Stimulated activated CD4-positive, alpha-beta T cell treated with anti-CD3 and anti-CD28 coated beads, Interleukin-4, amount 100 ng/mL, for 24 hours (primary cell): Measurements from ENCODE around the gene WDR74.
"Not testable (repeated sequence)": the region's sequence is repeated elsewhere in the genome, so short reads cannot be mapped to it uniquely, and the experiment has no call there.

ENCODE experiments used
- DNase-seq: peaks from one replicate; pipeline ENCODE4 v3.0.0-alpha.2; 2020

WDR74 gene

GRCh38 chr11:62839050-62839945 is at the start of gene WDR74:
Gene WDR74, minus strand, starts transcription at chr11:62839590. Its CDS starts 20 bp downstream, at chr11:62839570.
- peak; percentile 92 for DNase-seq

GRCh38 chr11:62889126-62889483 is 49.7 kb upstream of the WDR74 start:
- DNase-seq: no peak

- no peak for DNase-seq
Measured at GRCh38 chr11:62888406-62888805, 49.0 kb upstream of the WDR74 start.

GRCh38 chr11:62885137-62885750 is 45.9 kb upstream of the WDR74 start:
- DNase-seq: no peak

GRCh38 chr11:62883673-62884072 is 44.3 kb upstream of the WDR74 start:
- DNase-seq: no peak

- DNase-seq: no peak
Measured at GRCh38 chr11:62882788-62883501, 43.6 kb upstream of the WDR74 start.

GRCh38 chr11:62882431-62882749 is 43.0 kb upstream of the WDR74 start:
- DNase-seq: no peak

- DNase-seq: peak; percentile 96
Measured at GRCh38 chr11:62881579-62882430, 42.4 kb upstream of the WDR74 start.

GRCh38 chr11:62880803-62881578 is 41.6 kb upstream of the WDR74 start, which contains the start of gene SLC3A2:
Gene SLC3A2, plus strand, starts transcription at chr11:62880896. Its CDS starts 128 bp downstream, at chr11:62881024.
- DNase-seq: peak; percentile 86

GRCh38 chr11:62880231-62880802 is 40.9 kb upstream of the WDR74 start:
- peak; percentile 56 for DNase-seq

GRCh38 chr11:62879235-62879978 is 40.0 kb upstream of the WDR74 start:
- DNase-seq: no peak

GRCh38 chr11:62876712-62877111 is 37.3 kb upstream of the WDR74 start:
- no peak for DNase-seq

GRCh38 chr11:62875698-62876478 is 36.5 kb upstream of the WDR74 start:
- no peak for DNase-seq

GRCh38 chr11:62874851-62875250 is 35.5 kb upstream of the WDR74 start:
- DNase-seq: no peak

- no peak for DNase-seq
Measured at GRCh38 chr11:62865635-62866034, 26.2 kb upstream of the WDR74 start.

GRCh38 chr11:62863687-62864335 is 24.4 kb upstream of the WDR74 start:
- DNase-seq: no peak

GRCh38 chr11:62861564-62862192 is 22.3 kb upstream of the WDR74 start:
- not testable (repeated sequence) for DNase-seq

- DNase-seq: no peak
Measured at GRCh38 chr11:62860835-62861563, 21.6 kb upstream of the WDR74 start.
